Measurements from ENCODE around the gene PRR16.

The PRR16 gene

GRCh38 chr5:120545007-120545406, 80.9 kb downstream of the PRR16 start:
- H3K79me2 ChIP-seq (ENCODE audit: low read length) = no peaks in the 10 kb centered on the region
- DNase-seq = no peak

GRCh38 chr5:120545951-120546350, 81.9 kb downstream of the PRR16 start:
- Histone ChIP-seq H3F3A (ENCODE audit: insufficient read depth, low read length) (no peaks in the 10 kb centered on the region), H3K4me3 (ENCODE audit: low read length) (no peak overlapping the region), H3K36me3 (replicated peaks; ENCODE audit: insufficient read depth, low read length) (no peaks in the 10 kb centered on the region), H3K27me3 (replicated peaks; ENCODE audit: insufficient read depth, low read length) (no peaks in the 10 kb centered on the region), H3K9me3 (replicated peaks; ENCODE audit: insufficient read depth, low read length) (no peaks in the 10 kb centered on the region), H3K79me2 (ENCODE audit: low read length) (no peaks in the 10 kb centered on the region), H4K20me1 (ENCODE audit: insufficient read depth, low read length) (no peaks in the 10 kb centered on the region), H3K4me2 (ENCODE audit: low read depth, low read length) (no peak overlapping the region), H3K4me1 (ENCODE audit: low read length) (no peaks in the 10 kb centered on the region), H3K27ac (ENCODE audit: low read length) (no peak overlapping the region), H3K9me2 (replicated peaks; ENCODE audit: insufficient read depth, low read length) (no peaks in the 10 kb centered on the region), H2AFZ (ENCODE audit: low read length) (no peak overlapping the region), H3K9ac (ENCODE audit: low read length) (no peak overlapping the region)
- DNase-seq = no peak
- TF ChIP-seq EZH2phosphoT487 (IDR thresholded peaks at IDR 0.05; ENCODE audit: low read length) = no peak
- no peak for TF ChIP-seq CTCF (IDR thresholded peaks at IDR 0.05; ENCODE audit: low read length)
- TF ChIP-seq EZH2 (optimal IDR thresholded peaks at IDR 0.05; ENCODE audit: low read depth, low read length) = no peak

More at GRCh38 chr5:120545007-120545406, 80.9 kb downstream of the PRR16 start:
- no peaks in the 10 kb centered on the region for H3K36me3 ChIP-seq (replicated peaks; ENCODE audit: insufficient read depth, low read length)
- no peaks in the 10 kb centered on the region for H4K20me1 ChIP-seq (ENCODE audit: insufficient read depth, low read length)
- H3K4me3 ChIP-seq (ENCODE audit: low read length) = no peak overlapping the region
- H3K27me3 ChIP-seq (replicated peaks; ENCODE audit: insufficient read depth, low read length) = no peaks in the 10 kb centered on the region
- no peak for TF ChIP-seq EZH2phosphoT487 (IDR thresholded peaks at IDR 0.05; ENCODE audit: low read length)
- TF ChIP-seq EZH2 (optimal IDR thresholded peaks at IDR 0.05; ENCODE audit: low read depth, low read length) = no peak
- no peak for TF ChIP-seq CTCF (IDR thresholded peaks at IDR 0.05; ENCODE audit: low read length)
- no peaks in the 10 kb centered on the region for H3K4me1 ChIP-seq (ENCODE audit: low read length)
- H3K27ac ChIP-seq (ENCODE audit: low read length) = no peak overlapping the region
- H3K9ac ChIP-seq (ENCODE audit: low read length) = no peak overlapping the region
- no peaks in the 10 kb centered on the region for H3K9me2 ChIP-seq (replicated peaks; ENCODE audit: insufficient read depth, low read length)
- H3F3A ChIP-seq (ENCODE audit: insufficient read depth, low read length) = no peaks in the 10 kb centered on the region
- H2AFZ ChIP-seq (ENCODE audit: low read length) = no peak overlapping the region
- no peaks in the 10 kb centered on the region for H3K9me3 ChIP-seq (replicated peaks; ENCODE audit: insufficient read depth, low read length)
- H3K4me2 ChIP-seq (ENCODE audit: low read depth, low read length) = no peak overlapping the region

GRCh38 chr5:120546922-120547321, 82.8 kb downstream of the PRR16 start:
- Histone ChIP-seq H3K27ac (ENCODE audit: low read length) (no peak overlapping the region), H3K4me2 (ENCODE audit: low read depth, low read length) (no peak overlapping the region), H2AFZ (ENCODE audit: low read length) (no peak overlapping the region), H4K20me1 (ENCODE audit: insufficient read depth, low read length) (no peaks in the 10 kb centered on the region), H3K36me3 (replicated peaks; ENCODE audit: insufficient read depth, low read length) (no peaks in the 10 kb centered on the region), H3K27me3 (replicated peaks; ENCODE audit: insufficient read depth, low read length) (no peaks in the 10 kb centered on the region), H3K9me3 (replicated peaks; ENCODE audit: insufficient read depth, low read length) (no peaks in the 10 kb centered on the region), H3K9ac (ENCODE audit: low read length) (no peak overlapping the region), H3F3A (ENCODE audit: insufficient read depth, low read length) (no peaks in the 10 kb centered on the region), H3K9me2 (replicated peaks; ENCODE audit: insufficient read depth, low read length) (no peaks in the 10 kb centered on the region), H3K79me2 (ENCODE audit: low read length) (no peaks in the 10 kb centered on the region), H3K4me1 (ENCODE audit: low read length) (no peaks in the 10 kb centered on the region), H3K4me3 (ENCODE audit: low read length) (no peak overlapping the region)
- DNase-seq = no peak
- TF ChIP-seq CTCF (IDR thresholded peaks at IDR 0.05; ENCODE audit: low read length) (no peak), EZH2 (optimal IDR thresholded peaks at IDR 0.05; ENCODE audit: low read depth, low read length) (no peak), EZH2phosphoT487 (IDR thresholded peaks at IDR 0.05; ENCODE audit: low read length) (no peak)
